HEK293 (cell line): ENCODE results near the gene HOXA10.

ENCODE experiments used
- IKZF3 ChIP-seq: fragments of 450-650 bp; IDR thresholded peaks from 2 replicates; pipeline ENCODE4 v1.5.0; 2018; ENCODE audit warnings: missing biosample characterization, mild to moderate bottlenecking, missing genetic modification characterization, moderate library complexity
- KLF10 ChIP-seq: fragments of 450-650 bp; IDR thresholded peaks from 2 replicates; pipeline ENCODE4 v1.5.1; 2018; ENCODE audit warnings: missing biosample characterization, mild to moderate bottlenecking, missing genetic modification characterization
- KLF16 ChIP-seq: fragments of 450-650 bp; formaldehyde crosslinking; IDR thresholded peaks from 2 replicates; pipeline ENCODE4 v1.5.1; 2017; ENCODE audit warnings: missing biosample characterization, missing genetic modification characterization
- KLF9 ChIP-seq: fragments of 450-650 bp; formaldehyde crosslinking; IDR thresholded peaks from 2 replicates; pipeline ENCODE4 v1.5.1; 2016; ENCODE audit warnings: missing biosample characterization, missing genetic modification characterization, low read depth
- MEIS1 ChIP-seq: sonication (generic); formaldehyde crosslinking; IDR thresholded peaks from 2 replicates; pipeline ENCODE4 v1.8.1; 2022; ENCODE audit warnings: missing genetic modification reagents, mild to moderate bottlenecking, borderline replicate concordance
- ZBTB48 ChIP-seq: fragments of 450-650 bp; formaldehyde crosslinking; IDR thresholded peaks from 2 replicates; pipeline ENCODE4 v1.5.1; 2016; ENCODE audit warnings: missing biosample characterization, missing genetic modification characterization
- ZFP3 ChIP-seq: fragments of 450-650 bp; formaldehyde crosslinking; IDR thresholded peaks from 2 replicates; pipeline ENCODE4 v1.5.1; 2016; ENCODE audit warnings: low read depth, missing biosample characterization, missing genetic modification characterization
- ZFP37 ChIP-seq: fragments of 450-650 bp; formaldehyde crosslinking; IDR thresholded peaks from 2 replicates; pipeline ENCODE4 v1.5.1; 2016; ENCODE audit warnings: missing biosample characterization, missing genetic modification characterization
- ZNF155 ChIP-seq: fragments of 450-650 bp; formaldehyde crosslinking; IDR thresholded peaks from 2 replicates; pipeline ENCODE4 v1.5.1; 2016; ENCODE audit warnings: missing biosample characterization, missing genetic modification characterization
- ZNF311 ChIP-seq: fragments of 450-650 bp; formaldehyde crosslinking; IDR thresholded peaks from 2 replicates; pipeline ENCODE4 v1.5.1; 2017; ENCODE audit warnings: missing biosample characterization, missing genetic modification characterization, borderline replicate concordance
- ZNF335 ChIP-seq: fragments of 450-650 bp; formaldehyde crosslinking; conservative IDR thresholded peaks from 2 replicates; pipeline ENCODE4 v1.5.1; 2016; ENCODE audit warnings: missing biosample characterization, missing genetic modification characterization
- ZNF394 ChIP-seq: fragments of 450-650 bp; formaldehyde crosslinking; IDR thresholded peaks from 2 replicates; pipeline ENCODE4 v1.5.1; 2016; ENCODE audit warnings: missing biosample characterization, missing genetic modification characterization, mild to moderate bottlenecking, moderate library complexity, borderline replicate concordance
- ZNF561 ChIP-seq: fragments of 450-650 bp; IDR thresholded peaks from 2 replicates; pipeline ENCODE4 v1.5.1; 2018; ENCODE audit warnings: missing biosample characterization, missing genetic modification characterization, borderline replicate concordance
- TF ChIP-seq, protein P1 (sequence below): fragments of 450-650 bp; formaldehyde crosslinking; conservative IDR thresholded peaks from 2 replicates; pipeline ENCODE4 v1.5.1; 2016; ENCODE audit warnings: low read depth, missing biosample characterization, missing genetic modification characterization
- TF ChIP-seq, protein P2 (sequence below): fragments of 450-650 bp; formaldehyde crosslinking; IDR thresholded peaks from 2 replicates; pipeline ENCODE4 v1.5.1; 2017; ENCODE audit warnings: missing biosample characterization, missing genetic modification characterization
- TF ChIP-seq, protein P3 (sequence below): fragments of 450-650 bp; formaldehyde crosslinking; IDR thresholded peaks from 2 replicates; pipeline ENCODE4 v1.5.1; 2017; ENCODE audit warnings: missing biosample characterization, missing genetic modification characterization
- TF ChIP-seq, protein P4 (sequence below): fragments of 450-650 bp; formaldehyde crosslinking; IDR thresholded peaks from 2 replicates; pipeline ENCODE4 v1.5.1; 2016; ENCODE audit warnings: missing biosample characterization, missing genetic modification characterization
- TF ChIP-seq, protein P5 (sequence below): fragments of 450-650 bp; formaldehyde crosslinking; IDR thresholded peaks from 2 replicates; pipeline ENCODE4 v1.5.1; 2016; ENCODE audit warnings: missing biosample characterization, missing genetic modification characterization
- TF ChIP-seq, protein P6 (sequence below): IDR thresholded peaks from 2 replicates; pipeline ENCODE4 v1.6.1; 2011; ENCODE audit warnings: mild to moderate bottlenecking, low read depth, low read length, borderline replicate concordance
- TF ChIP-seq, protein P7 (sequence below): sonication (generic); formaldehyde crosslinking; IDR thresholded peaks from 2 replicates; pipeline ENCODE4 v1.8.1; 2022; ENCODE audit warnings: mild to moderate bottlenecking, moderate library complexity, missing genetic modification reagents

Gene HOXA10

DNA sequence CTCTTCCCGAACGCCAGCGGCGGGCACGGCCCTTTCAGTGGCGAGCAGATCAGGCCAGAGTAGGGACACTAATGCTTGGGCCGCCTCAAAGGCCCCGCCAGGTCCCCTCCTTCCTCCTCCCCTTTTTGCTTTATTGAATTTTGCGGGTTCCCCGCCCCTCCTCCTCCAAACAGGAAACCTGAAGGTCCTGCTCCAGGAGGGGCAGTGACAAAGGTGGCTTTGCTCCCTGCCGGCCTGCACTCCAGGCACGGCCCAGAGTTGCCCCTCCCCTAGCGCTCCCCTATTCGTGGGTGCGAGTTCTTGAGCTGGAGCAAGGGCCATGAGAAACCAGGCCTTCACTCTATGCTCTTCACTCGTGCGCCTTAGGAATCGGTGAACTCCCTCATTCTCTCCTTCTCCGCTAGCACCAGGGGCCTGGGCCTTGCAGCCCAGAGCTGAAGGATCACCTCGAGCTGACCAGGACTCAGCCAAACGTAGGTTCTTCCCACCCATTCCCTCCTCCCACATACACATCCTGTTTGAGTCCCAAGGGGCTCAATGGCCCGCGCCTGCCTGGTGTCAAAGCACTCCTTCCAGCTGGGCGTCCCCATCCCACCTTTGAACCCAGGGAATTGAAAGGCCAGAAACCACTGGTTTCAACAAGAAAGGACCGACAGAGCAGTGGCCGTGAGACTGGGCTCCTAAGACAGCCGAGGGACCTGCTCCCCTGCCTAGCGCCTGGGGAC is 25.9 kb downstream of the HOXA10 start (continued):
- TF ChIP-seq, protein P1, sequence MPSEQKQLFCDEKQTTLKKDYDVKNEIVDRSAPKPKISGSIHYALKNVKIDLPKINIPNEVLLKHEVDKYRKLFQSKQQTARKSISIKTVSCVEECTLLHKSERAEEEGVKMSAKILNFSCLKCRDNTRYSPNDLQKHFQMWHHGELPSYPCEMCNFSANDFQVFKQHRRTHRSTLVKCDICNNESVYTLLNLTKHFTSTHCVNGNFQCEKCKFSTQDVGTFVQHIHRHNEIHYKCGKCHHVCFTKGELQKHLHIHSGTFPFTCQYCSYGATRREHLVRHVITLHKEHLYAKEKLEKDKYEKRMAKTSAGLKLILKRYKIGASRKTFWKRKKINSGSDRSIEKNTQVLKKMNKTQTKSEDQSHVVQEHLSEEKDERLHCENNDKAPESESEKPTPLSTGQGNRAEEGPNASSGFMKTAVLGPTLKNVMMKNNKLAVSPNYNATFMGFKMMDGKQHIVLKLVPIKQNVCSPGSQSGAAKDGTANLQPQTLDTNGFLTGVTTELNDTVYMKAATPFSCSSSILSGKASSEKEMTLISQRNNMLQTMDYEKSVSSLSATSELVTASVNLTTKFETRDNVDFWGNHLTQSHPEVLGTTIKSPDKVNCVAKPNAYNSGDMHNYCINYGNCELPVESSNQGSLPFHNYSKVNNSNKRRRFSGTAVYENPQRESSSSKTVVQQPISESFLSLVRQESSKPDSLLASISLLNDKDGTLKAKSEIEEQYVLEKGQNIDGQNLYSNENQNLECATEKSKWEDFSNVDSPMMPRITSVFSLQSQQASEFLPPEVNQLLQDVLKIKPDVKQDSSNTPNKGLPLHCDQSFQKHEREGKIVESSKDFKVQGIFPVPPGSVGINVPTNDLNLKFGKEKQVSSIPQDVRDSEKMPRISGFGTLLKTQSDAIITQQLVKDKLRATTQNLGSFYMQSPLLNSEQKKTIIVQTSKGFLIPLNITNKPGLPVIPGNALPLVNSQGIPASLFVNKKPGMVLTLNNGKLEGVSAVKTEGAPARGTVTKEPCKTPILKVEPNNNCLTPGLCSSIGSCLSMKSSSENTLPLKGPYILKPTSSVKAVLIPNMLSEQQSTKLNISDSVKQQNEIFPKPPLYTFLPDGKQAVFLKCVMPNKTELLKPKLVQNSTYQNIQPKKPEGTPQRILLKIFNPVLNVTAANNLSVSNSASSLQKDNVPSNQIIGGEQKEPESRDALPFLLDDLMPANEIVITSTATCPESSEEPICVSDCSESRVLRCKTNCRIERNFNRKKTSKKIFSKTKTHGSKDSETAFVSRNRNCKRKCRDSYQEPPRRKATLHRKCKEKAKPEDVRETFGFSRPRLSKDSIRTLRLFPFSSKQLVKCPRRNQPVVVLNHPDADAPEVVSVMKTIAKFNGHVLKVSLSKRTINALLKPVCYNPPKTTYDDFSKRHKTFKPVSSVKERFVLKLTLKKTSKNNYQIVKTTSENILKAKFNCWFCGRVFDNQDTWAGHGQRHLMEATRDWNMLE (tag by site-specific recombination): no peak
- TF ChIP-seq ZNF561 (tag by site-specific recombination): no peak
- TF ChIP-seq, protein P2, sequence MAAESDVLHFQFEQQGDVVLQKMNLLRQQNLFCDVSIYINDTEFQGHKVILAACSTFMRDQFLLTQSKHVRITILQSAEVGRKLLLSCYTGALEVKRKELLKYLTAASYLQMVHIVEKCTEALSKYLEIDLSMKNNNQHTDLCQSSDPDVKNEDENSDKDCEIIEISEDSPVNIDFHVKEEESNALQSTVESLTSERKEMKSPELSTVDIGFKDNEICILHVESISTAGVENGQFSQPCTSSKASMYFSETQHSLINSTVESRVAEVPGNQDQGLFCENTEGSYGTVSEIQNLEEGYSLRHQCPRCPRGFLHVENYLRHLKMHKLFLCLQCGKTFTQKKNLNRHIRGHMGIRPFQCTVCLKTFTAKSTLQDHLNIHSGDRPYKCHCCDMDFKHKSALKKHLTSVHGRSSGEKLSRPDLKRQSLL: peak; percentile 80; the same call in 1 of the 2 replicates
- no peak for TF ChIP-seq ZNF394
- no peak for TF ChIP-seq ZFP3 (tag by site-specific recombination)
- TF ChIP-seq, protein P3, sequence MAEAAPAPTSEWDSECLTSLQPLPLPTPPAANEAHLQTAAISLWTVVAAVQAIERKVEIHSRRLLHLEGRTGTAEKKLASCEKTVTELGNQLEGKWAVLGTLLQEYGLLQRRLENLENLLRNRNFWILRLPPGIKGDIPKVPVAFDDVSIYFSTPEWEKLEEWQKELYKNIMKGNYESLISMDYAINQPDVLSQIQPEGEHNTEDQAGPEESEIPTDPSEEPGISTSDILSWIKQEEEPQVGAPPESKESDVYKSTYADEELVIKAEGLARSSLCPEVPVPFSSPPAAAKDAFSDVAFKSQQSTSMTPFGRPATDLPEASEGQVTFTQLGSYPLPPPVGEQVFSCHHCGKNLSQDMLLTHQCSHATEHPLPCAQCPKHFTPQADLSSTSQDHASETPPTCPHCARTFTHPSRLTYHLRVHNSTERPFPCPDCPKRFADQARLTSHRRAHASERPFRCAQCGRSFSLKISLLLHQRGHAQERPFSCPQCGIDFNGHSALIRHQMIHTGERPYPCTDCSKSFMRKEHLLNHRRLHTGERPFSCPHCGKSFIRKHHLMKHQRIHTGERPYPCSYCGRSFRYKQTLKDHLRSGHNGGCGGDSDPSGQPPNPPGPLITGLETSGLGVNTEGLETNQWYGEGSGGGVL (tag by site-specific recombination): peak; percentile 34; the same call in 1 of the 2 replicates
- no peak for TF ChIP-seq ZFP37 (tag by site-specific recombination)
- TF ChIP-seq ZNF335 (tag by site-specific recombination): peak; percentile 89
- TF ChIP-seq, protein P4, sequence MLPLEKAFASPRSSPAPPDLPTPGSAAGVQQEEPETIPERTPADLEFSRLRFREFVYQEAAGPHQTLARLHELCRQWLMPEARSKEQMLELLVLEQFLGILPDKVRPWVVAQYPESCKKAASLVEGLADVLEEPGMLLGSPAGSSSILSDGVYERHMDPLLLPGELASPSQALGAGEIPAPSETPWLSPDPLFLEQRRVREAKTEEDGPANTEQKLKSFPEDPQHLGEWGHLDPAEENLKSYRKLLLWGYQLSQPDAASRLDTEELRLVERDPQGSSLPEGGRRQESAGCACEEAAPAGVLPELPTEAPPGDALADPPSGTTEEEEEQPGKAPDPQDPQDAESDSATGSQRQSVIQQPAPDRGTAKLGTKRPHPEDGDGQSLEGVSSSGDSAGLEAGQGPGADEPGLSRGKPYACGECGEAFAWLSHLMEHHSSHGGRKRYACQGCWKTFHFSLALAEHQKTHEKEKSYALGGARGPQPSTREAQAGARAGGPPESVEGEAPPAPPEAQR (tag by site-specific recombination): no peak
- TF ChIP-seq KLF9 (tag by site-specific recombination): no peak
- TF ChIP-seq KLF10 (tag by site-specific recombination): no peak
- TF ChIP-seq, protein P5, sequence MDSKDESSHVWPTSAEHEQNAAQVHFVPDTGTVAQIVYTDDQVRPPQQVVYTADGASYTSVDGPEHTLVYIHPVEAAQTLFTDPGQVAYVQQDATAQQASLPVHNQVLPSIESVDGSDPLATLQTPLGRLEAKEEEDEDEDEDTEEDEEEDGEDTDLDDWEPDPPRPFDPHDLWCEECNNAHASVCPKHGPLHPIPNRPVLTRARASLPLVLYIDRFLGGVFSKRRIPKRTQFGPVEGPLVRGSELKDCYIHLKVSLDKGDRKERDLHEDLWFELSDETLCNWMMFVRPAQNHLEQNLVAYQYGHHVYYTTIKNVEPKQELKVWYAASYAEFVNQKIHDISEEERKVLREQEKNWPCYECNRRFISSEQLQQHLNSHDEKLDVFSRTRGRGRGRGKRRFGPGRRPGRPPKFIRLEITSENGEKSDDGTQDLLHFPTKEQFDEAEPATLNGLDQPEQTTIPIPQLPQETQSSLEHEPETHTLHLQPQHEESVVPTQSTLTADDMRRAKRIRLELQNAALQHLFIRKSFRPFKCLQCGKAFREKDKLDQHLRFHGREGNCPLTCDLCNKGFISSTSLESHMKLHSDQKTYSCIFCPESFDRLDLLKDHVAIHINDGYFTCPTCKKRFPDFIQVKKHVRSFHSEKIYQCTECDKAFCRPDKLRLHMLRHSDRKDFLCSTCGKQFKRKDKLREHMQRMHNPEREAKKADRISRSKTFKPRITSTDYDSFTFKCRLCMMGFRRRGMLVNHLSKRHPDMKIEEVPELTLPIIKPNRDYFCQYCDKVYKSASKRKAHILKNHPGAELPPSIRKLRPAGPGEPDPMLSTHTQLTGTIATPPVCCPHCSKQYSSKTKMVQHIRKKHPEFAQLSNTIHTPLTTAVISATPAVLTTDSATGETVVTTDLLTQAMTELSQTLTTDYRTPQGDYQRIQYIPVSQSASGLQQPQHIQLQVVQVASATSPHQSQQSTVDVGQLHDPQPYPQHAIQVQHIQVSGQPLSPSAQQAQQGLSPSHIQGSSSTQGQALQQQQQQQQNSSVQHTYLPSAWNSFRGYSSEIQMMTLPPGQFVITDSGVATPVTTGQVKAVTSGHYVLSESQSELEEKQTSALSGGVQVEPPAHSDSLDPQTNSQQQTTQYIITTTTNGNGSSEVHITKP: peak; percentile 68
- no peak for TF ChIP-seq ZNF311
- 0 out of 2 replicates have a peak, but pooled peaks have one; percentile 17 for TF ChIP-seq KLF16 (tag by site-specific recombination)
- TF ChIP-seq, protein P6, sequence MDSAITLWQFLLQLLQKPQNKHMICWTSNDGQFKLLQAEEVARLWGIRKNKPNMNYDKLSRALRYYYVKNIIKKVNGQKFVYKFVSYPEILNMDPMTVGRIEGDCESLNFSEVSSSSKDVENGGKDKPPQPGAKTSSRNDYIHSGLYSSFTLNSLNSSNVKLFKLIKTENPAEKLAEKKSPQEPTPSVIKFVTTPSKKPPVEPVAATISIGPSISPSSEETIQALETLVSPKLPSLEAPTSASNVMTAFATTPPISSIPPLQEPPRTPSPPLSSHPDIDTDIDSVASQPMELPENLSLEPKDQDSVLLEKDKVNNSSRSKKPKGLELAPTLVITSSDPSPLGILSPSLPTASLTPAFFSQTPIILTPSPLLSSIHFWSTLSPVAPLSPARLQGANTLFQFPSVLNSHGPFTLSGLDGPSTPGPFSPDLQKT: no peak
- peak; percentile 53; the same call in 1 of the 2 replicates for TF ChIP-seq ZBTB48
- TF ChIP-seq, protein P7, sequence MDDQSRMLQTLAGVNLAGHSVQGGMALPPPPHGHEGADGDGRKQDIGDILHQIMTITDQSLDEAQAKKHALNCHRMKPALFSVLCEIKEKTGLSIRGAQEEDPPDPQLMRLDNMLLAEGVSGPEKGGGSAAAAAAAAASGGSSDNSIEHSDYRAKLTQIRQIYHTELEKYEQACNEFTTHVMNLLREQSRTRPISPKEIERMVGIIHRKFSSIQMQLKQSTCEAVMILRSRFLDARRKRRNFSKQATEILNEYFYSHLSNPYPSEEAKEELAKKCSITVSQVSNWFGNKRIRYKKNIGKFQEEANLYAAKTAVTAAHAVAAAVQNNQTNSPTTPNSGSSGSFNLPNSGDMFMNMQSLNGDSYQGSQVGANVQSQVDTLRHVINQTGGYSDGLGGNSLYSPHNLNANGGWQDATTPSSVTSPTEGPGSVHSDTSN (CRISPR knock-in tag): no peak
- TF ChIP-seq IKZF3 (tag by site-specific recombination): no peak
- no peak for TF ChIP-seq ZNF155 (tag by site-specific recombination)
- no peak for TF ChIP-seq MEIS1 (CRISPR knock-in tag)
